SU-DHL-6 (cell line): ENCODE measurements around the gene ATP13A2.

Source experiments
- H2AFZ ChIP-seq: fragments of 200-600 bp; sonication (generic); 2 replicates; pipeline ENCODE4 v1.6.1; 2014; ENCODE audit warnings: low read depth, mild to moderate bottlenecking, moderate library complexity, mixed read lengths, antibody characterized with exemption, low read length; ENCODE audit not compliant: severe bottlenecking
- H3F3A ChIP-seq: fragments of 200-600 bp; shearing (Covaris generic); 2 replicates; pipeline ENCODE4 v1.6.0; 2016; ENCODE audit warnings: antibody characterized with exemption, mild to moderate bottlenecking; ENCODE audit not compliant: insufficient read depth
- H3K27ac ChIP-seq: fragments of 200-600 bp; sonication (generic); 2 replicates; pipeline ENCODE4 v1.5.1; 2016; ENCODE audit warnings: low read depth, mild to moderate bottlenecking, low read length, moderate library complexity, mixed read lengths
- H3K27me3 ChIP-seq: fragments of 200-600 bp; sonication (generic), shearing (Covaris generic); 2 replicates; pipeline ENCODE4 v1.6.0; 2014; ENCODE audit warnings: mild to moderate bottlenecking, low read length
- H3K36me3 ChIP-seq: fragments of 200-600 bp; sonication (generic); 2 replicates; pipeline ENCODE4 v1.6.1; 2014; ENCODE audit warnings: mild to moderate bottlenecking, low read length, mixed read lengths
- H3K4me2 ChIP-seq: fragments of 300-600, 200-600 bp; shearing (Covaris generic), sonication (generic); 2 replicates; pipeline ENCODE4 v1.6.0; 2014; ENCODE audit warnings: low read length, low read depth, mild to moderate bottlenecking; ENCODE audit not compliant: poor library complexity, severe bottlenecking
- H3K4me3 ChIP-seq: fragments of 200-600 bp; sonication (generic); 2 replicates; pipeline ENCODE4 v1.5.1; 2014; ENCODE audit warnings: antibody characterized with exemption, low read length, mild to moderate bottlenecking, mixed read lengths; ENCODE audit not compliant: insufficient read depth, poor library complexity, severe bottlenecking
- H3K79me2 ChIP-seq: fragments of 200-600 bp; sonication (generic); 2 replicates; pipeline ENCODE4 v1.6.1; 2014; ENCODE audit warnings: mild to moderate bottlenecking, low read length, moderate library complexity; ENCODE audit not compliant: insufficient read depth
- H3K9ac ChIP-seq: fragments of 200-600 bp; sonication (generic); 2 replicates; pipeline ENCODE4 v1.7.0; 2014; ENCODE audit warnings: mild to moderate bottlenecking, low read length
- H3K9me2 ChIP-seq: fragments of 200-600 bp; sonication (generic); replicated peaks from 2 replicates; pipeline ENCODE4 v1.6.1; 2014; ENCODE audit warnings: low read length; ENCODE audit not compliant: insufficient read depth
- H3K9me3 ChIP-seq: fragments of 200-600 bp; sonication (generic); 2 replicates; pipeline ENCODE4 v1.6.1; 2014; ENCODE audit warnings: low read length, mixed read lengths; ENCODE audit not compliant: insufficient read depth
- H4K20me1 ChIP-seq: fragments of 200-600 bp; sonication (generic); 2 replicates; pipeline ENCODE4 v1.6.1; 2014; ENCODE audit warnings: low read depth, mild to moderate bottlenecking, antibody characterized with exemption, low read length, moderate library complexity, mixed read lengths
- EZH2phosphoT487 ChIP-seq: fragments of 200-600 bp; sonication (generic), shearing (Covaris generic); conservative IDR thresholded peaks from 2 replicates; pipeline ENCODE4 v1.6.1; 2018; ENCODE audit warnings: mild to moderate bottlenecking, antibody characterized with exemption, low read length, moderate library complexity, mixed read lengths
- TF ChIP-seq, protein P1 (sequence below): fragments of 200-600 bp; sonication (generic); IDR thresholded peaks from one replicate; pipeline ENCODE4 v1.5.1; 2017; ENCODE audit warnings: antibody characterized with exemption, mild to moderate bottlenecking, low read length, moderate library complexity; ENCODE audit not compliant: insufficient read depth, poor library complexity, severe bottlenecking

ATP13A2 gene

DNA sequence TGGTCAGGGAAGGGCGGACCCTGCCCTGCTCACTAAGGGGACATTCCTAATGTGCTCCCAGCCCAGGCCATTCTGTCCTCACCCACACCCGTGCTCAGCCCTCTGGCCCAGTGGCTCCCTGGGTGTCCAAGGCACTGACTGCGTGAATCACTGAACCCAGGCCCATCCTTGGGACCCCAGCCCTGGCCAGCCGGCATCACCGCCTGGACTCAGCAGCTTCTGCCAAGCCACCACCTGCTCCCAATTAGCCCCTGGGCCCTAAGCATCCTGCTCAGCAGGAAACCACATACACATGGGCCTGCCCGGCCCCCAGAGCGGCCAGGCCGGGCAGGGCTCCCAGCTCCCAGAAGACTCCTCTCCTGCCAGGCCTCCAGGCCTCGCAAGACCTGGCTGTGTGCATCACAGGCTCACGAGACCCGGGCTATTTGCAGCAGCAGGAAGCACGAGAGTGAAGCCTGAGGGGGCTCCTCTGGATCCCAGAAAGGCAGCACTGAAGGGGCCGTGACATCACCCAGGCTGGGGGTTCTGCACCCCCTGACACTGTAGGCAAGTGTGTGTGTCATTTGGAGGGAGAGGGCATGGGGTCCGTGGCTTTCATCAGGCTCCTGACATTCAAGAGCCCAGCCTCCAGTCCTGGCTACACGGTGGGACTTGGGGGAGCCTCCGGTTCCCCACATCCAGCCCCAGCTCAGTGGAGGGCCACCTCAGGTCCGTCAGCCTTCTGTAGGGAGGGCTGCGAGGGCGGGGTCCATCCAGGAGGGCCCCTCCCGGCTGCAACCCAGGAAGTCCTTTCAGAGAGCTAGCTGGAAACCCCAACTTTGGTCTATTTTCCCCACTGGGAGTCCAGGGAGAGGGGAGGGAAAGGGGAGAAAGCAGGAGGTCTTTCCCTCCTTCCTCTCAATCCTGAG lies 32.9 kb downstream of the ATP13A2 start:
- Histone ChIP-seq H3K27ac (no peak overlapping the region), H3K27me3 (no peaks in the 10 kb centered on the region), H3K4me2 (no peak overlapping the region), H3K9me3 (no peaks in the 10 kb centered on the region), H3F3A (no peaks in the 10 kb centered on the region), H2AFZ (no peak overlapping the region), H3K9ac (no peak overlapping the region), H3K9me2 (no peaks in the 10 kb centered on the region), H3K4me3 (no peak overlapping the region), H4K20me1 (no peaks in the 10 kb centered on the region), H3K79me2 (no peaks in the 10 kb centered on the region), H3K36me3 (no peaks in the 10 kb centered on the region)
- no peak for TF ChIP-seq EZH2phosphoT487
- TF ChIP-seq, protein P1, sequence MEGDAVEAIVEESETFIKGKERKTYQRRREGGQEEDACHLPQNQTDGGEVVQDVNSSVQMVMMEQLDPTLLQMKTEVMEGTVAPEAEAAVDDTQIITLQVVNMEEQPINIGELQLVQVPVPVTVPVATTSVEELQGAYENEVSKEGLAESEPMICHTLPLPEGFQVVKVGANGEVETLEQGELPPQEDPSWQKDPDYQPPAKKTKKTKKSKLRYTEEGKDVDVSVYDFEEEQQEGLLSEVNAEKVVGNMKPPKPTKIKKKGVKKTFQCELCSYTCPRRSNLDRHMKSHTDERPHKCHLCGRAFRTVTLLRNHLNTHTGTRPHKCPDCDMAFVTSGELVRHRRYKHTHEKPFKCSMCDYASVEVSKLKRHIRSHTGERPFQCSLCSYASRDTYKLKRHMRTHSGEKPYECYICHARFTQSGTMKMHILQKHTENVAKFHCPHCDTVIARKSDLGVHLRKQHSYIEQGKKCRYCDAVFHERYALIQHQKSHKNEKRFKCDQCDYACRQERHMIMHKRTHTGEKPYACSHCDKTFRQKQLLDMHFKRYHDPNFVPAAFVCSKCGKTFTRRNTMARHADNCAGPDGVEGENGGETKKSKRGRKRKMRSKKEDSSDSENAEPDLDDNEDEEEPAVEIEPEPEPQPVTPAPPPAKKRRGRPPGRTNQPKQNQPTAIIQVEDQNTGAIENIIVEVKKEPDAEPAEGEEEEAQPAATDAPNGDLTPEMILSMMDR: no peak

DNA sequence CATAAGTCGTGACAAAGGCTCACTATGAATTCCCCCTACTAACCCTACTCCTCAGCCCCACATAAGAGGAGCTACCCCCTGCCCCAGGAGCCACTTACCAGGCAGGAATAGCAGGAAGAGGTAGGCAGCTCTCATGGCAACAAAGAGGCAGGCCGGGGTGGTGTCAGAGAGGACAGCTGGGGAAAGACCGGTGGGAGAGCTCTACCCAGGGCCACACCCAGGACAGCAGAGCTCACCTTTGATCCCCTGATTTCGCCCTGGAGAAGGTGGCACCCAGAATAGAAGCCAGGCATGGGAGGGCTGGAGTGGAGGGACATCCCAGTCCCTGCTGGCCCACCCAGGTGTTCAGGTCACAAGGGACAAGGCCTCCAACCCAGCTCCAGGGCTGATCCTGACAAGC lies 33.6 kb downstream of the ATP13A2 start:
- TF ChIP-seq, protein P1: no peak
- no peak for TF ChIP-seq EZH2phosphoT487

DNA sequence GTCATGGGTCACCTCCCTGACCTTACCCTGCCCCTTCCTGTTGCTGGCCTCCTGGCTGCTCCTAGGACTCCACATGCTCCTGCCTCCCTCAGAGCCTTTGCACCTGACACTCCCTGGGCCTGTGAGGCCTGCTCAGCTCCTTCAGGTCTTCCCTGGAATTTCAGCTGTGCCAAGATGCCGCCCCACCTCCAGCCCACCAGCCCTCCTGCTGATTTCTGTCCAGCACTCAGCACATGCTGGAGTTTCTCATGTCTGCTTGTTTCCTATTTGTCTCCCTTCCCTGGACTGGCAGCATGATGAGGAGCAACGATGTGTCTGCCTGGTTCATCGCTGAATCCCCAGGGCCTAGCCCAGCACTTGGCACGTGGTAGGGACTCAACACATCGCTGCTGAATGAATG lies 34.4 kb downstream of the ATP13A2 start:
- no peak overlapping the region for H2AFZ ChIP-seq
- H3K36me3 ChIP-seq: no peaks in the 10 kb centered on the region
- H3K4me3 ChIP-seq: no peak overlapping the region
- H3K9me3 ChIP-seq: no peaks in the 10 kb centered on the region
- H3K9ac ChIP-seq: no peak overlapping the region
- H4K20me1 ChIP-seq: no peaks in the 10 kb centered on the region
- H3K79me2 ChIP-seq: no peaks in the 10 kb centered on the region
- no peaks in the 10 kb centered on the region for H3K9me2 ChIP-seq
- H3F3A ChIP-seq: no peaks in the 10 kb centered on the region
- H3K27ac ChIP-seq: no peak overlapping the region
- H3K27me3 ChIP-seq: no peaks in the 10 kb centered on the region
- TF ChIP-seq, protein P1: no peak
- TF ChIP-seq EZH2phosphoT487: no peak
- no peak overlapping the region for H3K4me2 ChIP-seq

More for the DNA sequence above, 33.6 kb downstream of the ATP13A2 start:
- Histone ChIP-seq H3K36me3 (no peaks in the 10 kb centered on the region), H2AFZ (no peak overlapping the region), H3K9me3 (no peaks in the 10 kb centered on the region), H3K79me2 (no peaks in the 10 kb centered on the region), H3F3A (no peaks in the 10 kb centered on the region), H3K27ac (no peak overlapping the region), H3K4me2 (no peak overlapping the region), H3K4me3 (no peak overlapping the region), H3K9ac (no peak overlapping the region), H3K27me3 (no peaks in the 10 kb centered on the region), H4K20me1 (no peaks in the 10 kb centered on the region), H3K9me2 (no peaks in the 10 kb centered on the region)
